SK-N-MC (cell line): Measurements from ENCODE around the gene ANKS1B.

Experiments
- FOXP2 ChIP-seq: optimal IDR thresholded peaks from 2 replicates; pipeline ENCODE3; 2011; ENCODE audit warnings: mild to moderate bottlenecking, moderate library complexity; ENCODE audit not compliant: insufficient read depth; ENCODE audit errors: extremely low read length, control extremely low read depth
- POLR2AphosphoS5 ChIP-seq: IDR thresholded peaks from 2 replicates; pipeline ENCODE4 v1.6.1; 2012; ENCODE audit warnings: mild to moderate bottlenecking, low read depth, low read length, borderline replicate concordance

DNA sequence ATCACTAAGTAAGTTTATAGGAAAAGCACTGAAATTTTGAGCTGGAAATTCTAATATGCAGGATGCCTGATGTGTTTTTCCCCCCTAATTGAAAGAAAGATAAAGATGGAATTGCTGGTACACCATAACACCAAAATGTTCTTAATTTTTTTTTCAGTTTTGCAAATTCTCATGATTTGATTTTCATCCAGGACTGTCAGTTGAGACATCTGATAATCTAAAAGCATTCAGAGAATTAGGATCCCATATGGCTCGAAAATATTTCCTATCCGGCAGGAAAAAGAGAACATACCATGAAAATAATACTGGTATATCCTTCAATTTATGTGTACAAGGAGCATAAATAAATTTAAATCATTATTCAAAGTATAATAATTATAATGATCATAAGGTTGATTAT, 887.6 kb downstream of the ANKS1B start:
- TF ChIP-seq FOXP2 (no peak), POLR2AphosphoS5 (no peak)
